ENCODE measurements around the gene STK4.
"Not testable (repeated sequence)": the region's sequence is repeated elsewhere in the genome, so short reads cannot be mapped to it uniquely, and the experiment has no call there.

The STK4 gene

DNA sequence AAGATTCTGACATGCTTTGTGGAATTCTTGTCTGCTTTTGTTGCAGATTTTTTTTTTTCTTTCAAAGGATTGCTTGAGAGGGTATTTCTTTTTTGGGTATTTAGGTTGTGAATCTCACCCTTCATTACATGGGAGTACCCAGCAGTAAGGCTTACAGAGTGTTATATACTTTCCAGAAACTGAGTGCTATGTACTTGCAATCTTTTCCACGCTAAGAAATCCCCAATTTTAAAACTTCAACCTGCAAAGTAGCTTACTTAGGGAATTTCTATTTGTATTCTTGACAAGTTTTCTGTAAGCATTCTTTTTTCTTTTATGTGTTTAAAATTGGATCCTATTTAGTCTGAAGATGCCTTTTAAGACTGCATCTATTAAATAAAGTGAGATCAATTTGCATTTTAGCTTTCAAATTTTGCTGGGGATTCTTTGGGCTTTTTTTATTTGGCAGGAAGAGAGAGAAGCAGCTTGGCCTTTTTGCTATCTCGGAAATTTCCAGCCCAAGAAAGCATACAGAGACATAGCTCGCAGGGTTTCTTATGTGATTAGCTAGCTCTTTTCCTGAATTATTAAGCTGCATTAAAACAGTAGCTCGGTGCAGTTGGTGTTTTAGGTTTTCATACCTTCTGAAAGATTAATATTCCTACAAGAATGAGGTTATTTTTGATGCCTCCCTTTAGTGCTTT is 92.0 kb downstream of the STK4 start:
- DNase-seq: no peak

DNA sequence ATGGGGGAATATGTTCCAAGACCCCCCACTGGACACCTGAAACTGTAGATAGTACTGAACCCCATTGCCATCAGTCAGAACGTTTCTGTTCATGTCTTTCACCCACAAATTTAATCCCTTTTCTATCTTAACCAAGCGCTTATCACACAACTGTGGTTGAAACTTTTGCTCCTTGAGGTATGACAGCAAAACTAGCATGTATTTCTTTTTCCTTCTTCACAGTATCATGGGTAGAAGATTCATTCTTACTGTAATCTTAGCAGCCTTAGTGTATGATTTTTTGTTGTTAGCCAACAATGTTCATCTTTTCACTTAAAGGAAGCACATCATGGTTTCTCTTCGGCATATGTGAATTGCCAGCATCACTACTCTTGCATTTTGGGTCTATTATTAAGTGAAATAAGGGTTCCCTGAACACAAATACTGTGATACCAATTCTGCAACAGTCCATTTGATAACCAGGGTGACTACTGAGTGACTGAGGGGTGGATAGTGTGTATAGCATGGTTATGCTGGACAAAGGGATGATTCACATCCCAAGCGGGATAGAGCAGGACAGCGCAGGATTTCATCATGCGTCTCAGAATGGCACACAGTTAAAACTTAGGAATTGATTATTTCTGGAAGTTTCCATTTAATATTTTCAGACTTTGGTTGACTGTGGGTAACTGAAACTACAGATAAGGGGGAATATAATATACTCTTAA is 92.9 kb downstream of the STK4 start:
- no peak for DNase-seq

DNA sequence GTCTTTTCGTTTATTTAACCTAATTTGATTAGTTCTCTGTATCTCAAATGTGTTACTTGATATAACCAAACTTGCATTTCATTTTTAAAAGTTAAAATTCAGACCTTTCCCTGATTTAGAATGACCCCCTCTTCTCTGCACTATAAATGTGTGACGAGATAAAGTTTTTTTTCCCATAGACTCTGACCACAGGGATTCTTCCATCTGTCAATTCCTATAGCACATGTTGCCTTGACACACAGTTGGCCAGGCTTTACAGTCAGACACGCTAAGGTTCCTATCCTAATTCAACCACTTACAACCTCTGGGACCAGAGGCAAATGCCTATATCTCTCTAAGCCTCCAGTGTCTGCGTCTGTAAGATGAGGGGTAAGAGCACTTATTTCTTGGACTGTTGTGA is 94.0 kb downstream of the STK4 start:
- no peak for DNase-seq

DNA sequence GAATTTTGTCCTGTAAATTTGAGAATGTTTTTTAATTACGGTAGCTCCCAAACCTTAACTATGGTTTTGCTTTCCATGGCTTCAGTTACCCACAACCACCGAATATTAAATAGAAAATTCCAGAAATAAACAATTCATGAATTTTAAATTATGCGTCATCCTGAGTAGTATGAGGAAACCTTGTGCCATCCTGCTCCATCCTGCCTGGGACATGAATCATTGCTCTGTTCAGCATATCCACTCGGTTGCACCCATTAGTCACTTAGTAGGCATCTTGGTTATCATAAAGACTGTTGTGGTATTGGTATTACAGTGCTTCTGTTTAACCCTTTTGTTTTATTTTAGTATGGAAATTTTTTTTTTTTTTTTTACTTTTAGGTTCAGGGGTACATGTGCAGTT is 94.9 kb downstream of the STK4 start:
- no peak for DNase-seq

DNA sequence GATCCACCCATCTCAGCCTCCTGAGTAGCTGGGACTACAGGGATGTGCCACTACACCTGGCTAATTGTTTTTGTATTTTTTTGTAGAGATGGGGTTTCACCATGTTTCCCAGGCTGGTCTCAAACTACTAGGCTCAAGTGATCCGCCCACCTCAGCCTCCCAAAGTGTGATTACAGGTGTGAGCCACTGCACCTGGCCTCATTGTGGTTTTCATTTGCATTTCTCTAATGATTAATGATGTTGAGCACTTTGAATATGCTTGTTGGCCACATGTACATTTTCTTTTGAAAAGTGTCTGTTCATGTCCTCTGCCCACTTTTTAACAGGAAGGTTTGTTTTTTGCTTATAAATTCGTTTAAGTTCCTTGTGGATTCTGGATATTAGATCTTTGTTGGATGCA is 96.8 kb downstream of the STK4 start:
- not testable (repeated sequence) for DNase-seq

DNA sequence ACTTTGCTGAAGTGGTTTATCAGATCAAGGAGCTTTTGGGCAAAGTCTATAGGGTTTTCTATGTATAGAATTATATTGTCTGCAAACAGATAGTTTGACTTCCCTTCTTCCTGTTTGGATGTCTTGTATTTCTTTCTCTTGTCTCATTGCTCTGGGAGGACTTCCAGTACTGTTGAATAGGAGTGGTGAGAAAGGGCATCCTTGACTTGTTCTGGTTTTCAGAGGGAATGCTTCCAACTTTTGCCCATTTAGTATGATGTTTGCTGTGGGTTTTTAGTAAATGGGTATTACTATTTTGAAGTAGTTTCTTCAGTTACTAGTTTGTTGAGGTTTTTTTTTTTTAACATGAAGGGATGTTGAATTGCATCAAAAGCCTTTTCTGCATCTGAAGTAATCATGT is 98.5 kb downstream of the STK4 start:
- no peak for DNase-seq

DNA sequence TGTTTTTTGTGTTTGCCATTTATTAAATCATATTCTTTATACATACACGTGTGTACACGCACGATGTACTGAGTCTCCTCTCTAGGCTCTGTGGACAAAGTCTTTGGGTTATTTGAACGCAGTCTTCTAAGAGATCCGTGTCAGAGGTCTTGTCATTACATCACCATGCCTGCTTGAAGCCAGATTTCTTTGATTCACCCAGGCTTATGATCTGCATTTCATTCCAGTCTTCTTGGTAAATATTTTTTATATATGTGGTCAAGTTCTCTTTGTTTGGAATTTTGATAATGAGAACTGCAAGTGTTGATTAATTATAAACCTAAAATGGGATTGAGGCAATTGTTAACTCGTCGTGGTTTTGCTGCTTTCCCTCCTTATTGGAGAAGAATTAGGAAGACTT is 100.1 kb downstream of the STK4 start:
- no peak for DNase-seq

DNA sequence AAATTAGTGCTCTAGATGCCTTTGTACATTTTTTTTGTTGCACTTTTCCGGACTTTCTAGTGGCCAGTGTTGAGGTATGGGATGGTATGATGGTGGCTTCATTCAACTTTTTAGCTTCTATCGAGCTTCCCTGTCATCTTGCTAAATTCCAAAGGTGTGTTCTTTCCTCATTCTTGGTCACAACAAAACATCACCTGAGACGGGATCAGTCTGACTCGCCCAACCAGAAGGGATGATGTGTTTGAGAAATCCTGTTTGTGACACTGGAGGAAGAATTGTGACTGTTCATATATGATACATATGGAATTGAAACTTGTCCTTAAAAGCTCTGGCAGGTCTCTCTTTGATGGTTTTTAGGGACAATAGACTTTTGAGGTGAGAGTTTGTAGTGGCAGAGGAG is 100.8 kb downstream of the STK4 start:
- DNase-seq: no peak

DNA sequence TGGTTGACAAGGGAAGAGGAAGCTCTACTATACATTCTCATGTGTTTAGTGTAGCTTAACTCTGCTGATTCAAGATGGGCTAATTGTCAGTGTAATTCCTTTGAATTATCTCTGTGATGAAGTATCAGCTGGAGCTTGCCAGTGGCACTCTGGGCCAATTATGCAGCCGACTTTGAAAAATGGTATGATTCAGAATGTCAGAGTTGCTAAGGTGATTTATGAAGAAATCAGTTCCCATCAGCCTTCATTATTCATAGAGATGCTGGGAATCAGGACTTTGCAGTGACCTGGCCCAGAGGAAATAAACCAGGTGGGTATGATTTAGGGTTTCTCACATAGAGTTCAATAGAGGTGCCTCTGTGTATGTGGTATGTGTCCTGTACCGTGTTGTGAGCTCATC is 101.2 kb downstream of the STK4 start:
- DNase-seq: no peak

DNA sequence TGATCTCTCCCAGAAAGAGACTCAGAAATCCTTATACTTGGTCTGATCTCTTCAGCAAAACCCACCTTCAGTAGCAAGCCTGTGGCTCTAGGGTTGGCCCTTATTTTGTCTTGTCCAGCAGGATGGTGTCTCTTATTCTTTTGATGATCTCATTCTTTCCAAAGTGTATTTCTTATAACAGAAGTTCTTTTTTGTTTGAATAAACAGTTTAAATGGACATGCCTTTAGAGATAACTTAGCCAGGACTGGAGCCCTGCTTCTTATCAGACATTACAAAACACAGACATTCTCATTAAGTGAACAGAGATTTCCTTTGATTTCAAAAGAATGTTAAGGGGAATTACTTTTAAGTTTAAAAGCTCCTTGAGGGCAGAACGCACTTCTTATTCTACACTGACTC is 102.9 kb downstream of the STK4 start:
- no peak for DNase-seq

DNA sequence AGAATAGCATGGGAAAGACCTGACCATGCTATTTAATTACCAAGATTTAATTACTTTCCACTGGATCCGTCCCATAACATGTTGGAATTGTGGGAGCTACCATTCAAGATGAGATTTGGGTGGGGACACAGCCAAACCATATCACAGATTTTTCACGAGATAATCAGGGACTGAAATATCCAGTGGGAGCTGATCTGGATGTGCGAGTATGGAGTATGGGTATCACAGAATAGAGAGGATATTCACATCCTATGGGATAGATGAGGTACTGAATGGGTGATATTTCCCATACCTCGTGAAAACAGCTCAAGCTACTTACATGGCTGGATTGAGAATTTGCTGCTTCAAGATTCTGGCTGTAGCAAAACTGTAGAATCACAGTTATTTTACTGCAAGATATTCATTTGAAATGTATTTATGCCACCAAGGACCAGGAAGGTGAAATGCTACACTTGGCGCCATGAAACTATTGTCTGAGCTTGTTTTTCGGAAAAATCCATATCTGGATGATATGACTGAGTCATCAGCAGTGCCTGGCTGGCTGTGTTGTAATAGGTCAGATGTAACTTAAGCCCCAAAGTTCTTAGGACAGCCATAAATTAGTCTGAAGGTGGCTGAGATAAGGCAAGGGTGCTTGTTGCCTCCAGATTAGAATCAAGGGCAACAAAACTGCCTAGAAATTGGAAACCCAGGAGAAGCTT is 104.8 kb downstream of the STK4 start:
- DNase-seq: no peak

DNA sequence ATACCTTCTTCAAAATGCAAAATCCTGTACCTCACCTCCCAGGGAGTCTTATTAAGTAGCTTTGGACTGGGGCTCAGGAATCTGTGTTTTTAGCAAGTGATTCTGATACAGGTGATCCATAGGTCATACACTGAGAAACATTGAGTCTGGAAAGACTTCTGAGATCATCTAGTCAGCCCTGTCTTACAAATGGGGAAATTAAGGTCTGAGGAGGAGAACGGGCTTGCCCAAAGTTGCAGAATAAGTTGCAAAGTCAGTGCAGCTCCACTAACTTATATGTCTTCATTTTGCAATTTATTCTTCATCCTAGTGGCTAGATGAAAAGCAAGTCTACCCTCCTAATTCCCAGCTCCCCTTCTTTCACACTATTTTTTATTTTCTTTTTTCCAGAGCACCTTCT is 105.8 kb downstream of the STK4 start:
- DNase-seq: no peak

DNA sequence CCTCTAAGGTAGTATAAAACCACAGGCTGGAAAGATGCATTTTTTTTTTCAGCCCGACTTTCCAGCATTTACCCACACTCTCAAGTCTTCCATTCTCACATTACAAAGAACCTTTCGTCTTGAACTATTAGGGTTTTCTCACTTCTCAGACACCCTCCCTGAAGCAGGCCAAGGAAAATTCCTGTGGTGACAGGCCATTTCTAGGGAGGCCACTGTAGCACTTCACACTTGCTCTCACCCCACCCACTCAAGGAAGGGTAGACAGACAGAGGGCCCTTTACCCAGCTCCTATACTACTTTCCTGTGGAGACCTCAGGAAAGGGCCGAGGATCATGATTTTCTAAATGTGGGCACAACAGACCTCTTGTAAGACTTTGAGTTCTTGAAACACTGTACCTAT is 106.9 kb downstream of the STK4 start:
- DNase-seq: no peak

DNA sequence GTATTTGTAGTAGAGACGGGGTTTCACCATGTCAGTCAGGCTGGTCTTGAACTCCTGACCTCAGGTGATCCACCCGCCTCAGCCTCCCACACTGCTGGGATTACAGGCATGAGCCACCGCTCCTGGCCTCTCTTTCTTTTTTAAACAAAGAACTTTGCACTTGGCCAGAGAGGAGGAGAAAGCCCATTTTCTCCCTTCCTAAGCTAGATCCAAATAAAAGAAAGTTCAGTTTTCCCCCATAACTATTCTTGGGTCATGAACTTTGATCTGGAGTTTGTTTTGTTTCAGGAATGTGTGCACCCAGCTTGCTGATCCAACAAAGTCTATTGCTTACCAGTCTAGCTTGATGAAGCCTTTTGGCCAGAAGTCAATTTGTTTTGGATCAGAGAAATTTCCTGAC is 111.2 kb downstream of the STK4 start:
- DNase-seq: no peak

DNA sequence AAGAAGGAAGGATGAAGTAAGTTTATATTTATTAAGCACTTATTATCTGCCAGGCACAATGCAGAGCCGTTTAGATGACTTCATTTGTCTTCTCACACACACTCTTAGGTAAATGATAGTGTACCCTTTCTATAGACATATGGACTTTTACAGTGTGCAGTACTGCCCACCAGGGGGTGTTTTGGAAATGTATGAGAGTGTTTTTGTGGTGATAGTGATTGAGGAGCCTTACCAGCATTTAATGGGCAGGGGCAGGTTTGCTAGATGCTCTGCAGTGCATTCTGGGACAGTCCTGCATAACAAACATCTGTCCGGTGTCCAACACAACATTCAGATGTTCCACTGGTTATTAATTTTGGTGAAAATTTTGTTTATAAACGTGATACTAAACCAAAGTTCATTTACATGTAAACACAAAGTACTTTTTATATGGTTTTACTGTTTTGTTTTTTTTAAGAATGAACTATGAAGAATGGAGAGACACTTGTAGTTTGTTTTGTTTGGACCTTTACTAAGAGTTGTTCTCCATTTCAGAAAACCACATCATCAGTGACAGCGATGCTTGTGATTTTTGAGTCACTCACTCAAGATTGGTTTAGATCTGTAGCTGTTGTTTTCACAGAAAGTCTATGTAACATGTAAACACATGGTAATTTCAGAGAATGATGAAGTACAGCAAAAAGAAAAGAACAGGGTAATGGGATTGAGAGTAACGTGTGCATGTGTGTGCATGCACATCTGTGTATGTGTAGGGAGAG is 114.7 kb downstream of the STK4 start:
- DNase-seq: no peak

DNA sequence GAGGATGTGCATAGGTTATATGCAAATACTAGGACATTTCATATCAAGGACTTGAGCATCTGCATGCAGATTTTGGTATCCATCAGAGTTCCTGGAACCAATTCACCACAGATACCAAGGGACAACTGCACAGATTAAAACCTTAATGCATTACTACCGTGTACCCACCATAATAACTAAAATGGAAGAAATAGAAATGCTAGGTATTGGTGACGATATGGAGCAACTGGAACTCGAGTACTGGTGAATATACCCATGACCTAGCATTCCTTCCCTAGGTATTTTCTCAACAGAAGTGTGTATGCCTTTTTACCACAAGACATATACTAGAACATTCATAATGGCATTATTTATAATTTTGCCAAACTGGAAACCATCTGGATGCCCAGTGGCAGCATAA is 116.2 kb downstream of the STK4 start:
- no peak for DNase-seq

DNA sequence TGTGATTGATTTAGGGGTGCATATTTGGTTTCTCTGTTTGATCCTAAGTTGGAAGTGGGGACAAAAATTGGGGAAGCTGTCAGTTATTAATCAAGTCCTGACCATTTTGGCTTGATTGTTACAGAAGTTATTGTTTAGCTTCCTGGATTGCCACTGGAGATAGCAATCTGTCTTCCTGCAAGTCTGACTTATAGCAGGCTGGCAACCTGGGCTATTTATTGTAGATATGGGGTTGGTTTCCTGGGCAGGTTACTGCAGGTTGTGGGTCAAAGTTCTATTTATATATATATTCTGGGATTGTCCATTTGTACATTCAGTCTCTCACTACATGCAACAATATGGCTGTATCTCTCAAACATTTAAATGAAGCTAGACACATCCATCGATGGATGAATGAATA is 116.8 kb downstream of the STK4 start:
- no peak for DNase-seq

DNA sequence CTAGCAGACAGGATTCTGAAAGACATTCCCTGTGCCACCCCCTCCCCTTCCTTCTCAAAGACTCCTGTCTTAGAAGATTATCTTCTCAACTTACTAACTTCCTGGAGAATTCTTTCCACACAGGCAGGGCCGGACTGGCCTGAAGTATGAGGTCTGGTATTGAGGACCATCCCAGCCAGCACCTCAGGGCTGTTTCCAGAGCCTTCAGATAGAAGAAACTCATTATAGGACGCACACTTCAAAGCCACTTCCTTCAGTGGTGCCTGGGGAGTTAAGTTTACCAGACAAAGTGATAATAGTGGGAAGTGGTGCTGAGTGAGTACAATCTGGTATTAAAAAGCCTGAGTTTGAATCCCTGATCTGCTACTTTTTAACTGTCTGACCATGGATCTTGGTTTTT is 119.0 kb downstream of the STK4 start:
- no peak for DNase-seq

DNA sequence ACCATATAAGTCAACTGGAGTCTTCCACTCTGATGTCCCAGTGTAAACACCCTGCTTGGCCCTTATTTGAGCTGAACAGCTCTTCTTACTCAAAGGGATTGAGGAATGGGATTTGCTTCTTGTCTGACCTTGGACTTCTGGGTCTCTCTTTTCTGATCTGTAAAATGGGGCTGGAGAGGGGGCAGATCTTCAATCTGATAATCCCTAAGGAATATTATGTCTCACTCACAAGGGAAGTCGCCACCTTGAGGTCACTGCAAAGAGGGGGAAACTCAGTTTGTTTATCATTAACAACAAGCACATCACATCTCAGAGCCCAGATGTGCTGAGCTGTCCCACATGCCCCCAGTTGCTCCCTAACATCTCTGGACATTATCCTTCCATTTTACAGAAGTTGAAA is 119.6 kb downstream of the STK4 start:
- no peak for DNase-seq

DNA sequence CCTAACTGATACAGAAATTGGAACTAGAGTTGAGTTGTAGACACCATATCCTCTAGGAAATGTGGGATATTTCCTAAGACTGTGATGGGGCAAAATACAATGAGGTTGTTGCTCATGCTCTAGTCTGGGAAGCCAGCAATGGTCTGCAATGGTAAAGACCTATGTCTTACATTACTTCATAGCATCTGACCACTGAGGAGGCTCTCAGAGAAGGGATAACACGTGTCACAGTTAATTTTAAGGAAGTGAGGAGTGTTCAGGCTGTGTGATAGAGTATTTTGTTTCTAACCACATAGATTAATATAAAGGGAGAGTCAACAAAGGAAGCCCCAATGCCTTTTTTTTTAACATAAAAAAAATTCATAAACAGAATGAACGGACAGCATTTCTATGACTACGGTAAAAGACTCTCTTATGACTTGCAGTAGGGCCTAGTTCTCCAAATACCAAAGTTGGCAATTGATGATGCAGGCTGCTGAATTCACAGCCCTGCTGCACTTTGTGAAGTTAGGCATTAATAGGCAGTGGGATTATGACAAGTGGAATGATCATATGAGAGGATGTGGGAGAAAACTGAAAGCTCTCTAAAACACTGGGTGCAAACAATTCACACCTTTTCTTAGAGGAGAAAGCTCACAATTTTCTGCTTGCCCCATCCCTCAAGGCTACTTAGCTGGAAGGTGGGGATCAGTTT is 120.9 kb downstream of the STK4 start:
- no peak for DNase-seq

DNA sequence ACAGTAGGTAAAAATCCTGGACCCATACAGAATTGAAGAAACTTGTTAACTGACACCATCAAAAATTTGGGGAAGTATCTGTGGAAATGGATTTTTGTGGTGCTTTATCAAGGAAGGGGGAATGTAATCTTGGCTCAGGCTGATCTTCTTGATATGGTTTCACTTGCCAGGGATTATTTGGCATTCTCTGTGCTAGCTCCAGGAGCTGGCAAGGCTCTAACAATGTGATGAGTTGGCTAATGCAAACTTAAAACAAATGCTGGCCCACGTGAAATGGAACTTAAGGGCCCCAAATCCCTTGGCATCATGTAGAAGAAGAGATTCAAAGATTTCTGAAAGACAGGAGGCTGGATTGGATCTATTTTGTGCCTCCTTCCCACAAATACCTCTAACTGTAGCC is 121.5 kb downstream of the STK4 start:
- DNase-seq: no peak

DNA sequence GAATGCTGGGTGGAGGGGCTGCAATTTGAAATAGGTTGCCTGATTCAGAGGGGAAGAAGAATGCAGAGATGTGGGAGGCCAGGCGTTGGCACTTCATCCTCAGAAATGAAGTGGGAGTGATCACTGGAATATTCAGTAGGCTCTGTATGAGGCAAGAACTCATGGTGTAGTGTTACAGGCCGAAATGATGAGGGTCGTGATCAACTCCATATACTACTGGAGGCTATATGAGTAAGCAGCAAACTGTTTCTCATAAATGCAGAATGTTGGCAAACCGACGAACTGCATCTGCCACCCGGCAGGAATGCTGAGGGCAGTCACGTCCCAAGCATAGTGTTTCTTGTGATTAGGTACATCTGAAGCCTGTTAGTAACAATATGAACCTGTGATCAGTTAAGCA is 121.9 kb downstream of the STK4 start:
- no peak for DNase-seq

DNA sequence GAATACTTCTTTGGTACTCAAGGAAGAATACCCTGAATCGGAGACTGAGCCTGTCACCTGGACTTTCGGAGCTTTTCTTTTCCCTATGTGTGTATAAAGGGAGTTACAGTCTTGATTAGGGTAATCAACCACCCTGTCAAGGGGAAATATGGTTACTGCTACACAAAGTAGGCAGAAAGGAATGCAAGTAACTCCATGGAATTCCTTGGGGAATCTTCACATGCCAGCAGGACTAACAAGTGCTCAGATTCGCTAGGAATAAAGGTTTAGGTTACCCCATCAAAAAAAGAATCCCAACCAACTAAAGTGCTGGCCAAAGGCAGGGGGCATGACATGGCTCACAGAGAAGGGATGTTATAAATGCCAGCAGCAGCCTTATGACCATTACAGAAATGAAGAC is 124.2 kb downstream of the STK4 start:
- no peak for DNase-seq

Measured in DMS79 (cell line).